Stimulated activated memory B cell treated with anti-CD40 and anti-IgM and Interleukin-4, amounts not matched to agents 10 μg/mL and 1 μg/mL and 100 μg/mL, for 72 hours (primary cell): ENCODE data around the gene ANKRD49.

Experiments
- ATAC-seq: fragments of 150-1000 bp; cut with Tn5 transposase; 2 replicates; pipeline ENCODE4 v1.10.0; 2021
- H3K27ac Mint-ChIP-seq: one replicate; pipeline ENCODE4 v1.8.0; 2022; ENCODE audit warnings: mild to moderate bottlenecking, mixed read lengths
- H3K27me3 Mint-ChIP-seq: one replicate; pipeline ENCODE4 v1.8.0; 2022; ENCODE audit warnings: mixed read lengths
- H3K36me3 Mint-ChIP-seq: one replicate; pipeline ENCODE4 v1.8.0; 2022; ENCODE audit warnings: mixed read lengths
- H3K4me1 Mint-ChIP-seq: one replicate; pipeline ENCODE4 v1.8.0; 2022; ENCODE audit warnings: mixed read lengths
- H3K4me3 Mint-ChIP-seq: one replicate; pipeline ENCODE4 v1.8.0; 2022; ENCODE audit warnings: mild to moderate bottlenecking, moderate library complexity, mixed read lengths
- H3K9me3 Mint-ChIP-seq: one replicate; pipeline ENCODE4 v1.8.0; 2022; ENCODE audit warnings: mixed read lengths

ANKRD49 gene, protein sequence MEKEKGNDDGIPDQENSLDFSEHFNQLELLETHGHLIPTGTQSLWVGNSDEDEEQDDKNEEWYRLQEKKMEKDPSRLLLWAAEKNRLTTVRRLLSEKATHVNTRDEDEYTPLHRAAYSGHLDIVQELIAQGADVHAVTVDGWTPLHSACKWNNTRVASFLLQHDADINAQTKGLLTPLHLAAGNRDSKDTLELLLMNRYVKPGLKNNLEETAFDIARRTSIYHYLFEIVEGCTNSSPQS

DNA sequence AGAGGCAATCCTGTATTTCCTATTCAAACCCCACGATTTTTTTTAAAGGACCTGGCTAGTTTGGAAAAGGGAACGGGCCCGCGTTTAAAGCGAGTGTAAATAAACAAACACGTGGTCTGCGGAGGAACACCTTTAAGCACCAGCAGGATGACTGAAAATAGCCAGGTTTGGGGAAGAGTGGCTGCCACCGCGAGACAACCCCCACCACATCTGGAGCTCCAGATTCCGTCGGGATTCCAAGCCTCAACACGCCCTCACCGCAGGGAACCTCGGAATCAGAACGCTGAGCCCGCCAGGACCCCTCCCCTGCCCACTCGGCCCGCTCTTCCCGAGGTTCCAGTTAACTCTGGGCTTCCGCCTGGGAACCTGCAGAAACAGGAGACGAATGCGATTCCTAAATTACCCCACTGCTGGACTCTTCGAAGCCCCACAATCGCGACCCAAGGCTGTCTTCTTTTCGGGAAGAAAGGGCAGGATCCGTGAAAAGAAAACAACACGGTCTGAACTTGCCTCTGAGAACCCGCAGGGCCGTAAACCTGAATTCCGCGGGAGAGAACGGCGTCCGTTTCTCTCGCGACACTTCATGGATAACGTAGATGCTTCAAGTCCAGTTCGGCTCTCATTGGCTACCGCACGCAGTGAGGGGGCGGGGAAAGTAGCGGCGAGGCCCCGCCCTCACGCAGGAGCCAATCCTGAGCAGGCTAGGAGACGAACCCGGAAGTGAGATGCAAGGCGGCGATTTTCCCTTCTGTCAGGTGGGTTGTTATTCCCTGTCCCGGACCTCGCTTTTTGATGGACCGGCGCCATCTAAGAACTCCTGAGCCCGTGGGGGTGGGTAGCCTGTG is at the start of gene ANKRD49, which contains the start of gene MRE11:
Gene ANKRD49, plus strand, starts transcription at position 704 of the 845 bp plus-strand sequence. CDS start 2,710 bp downstream, outside the sequence.
Gene MRE11, minus strand, starts transcription at position 564 of the 845 bp plus-strand sequence. CDS start 1,043 bp downstream, outside the sequence.
- no peaks in the 10 kb centered on the region for H3K27me3 Mint-ChIP-seq
- H3K4me1 Mint-ChIP-seq, result peaks cover 37% of the 10 kb centered on the region
- H3K9me3 Mint-ChIP-seq, result no peaks in the 10 kb centered on the region
- H3K4me3 Mint-ChIP-seq, result peak within 1 kb of the TSS; percentile 87
- H3K36me3 Mint-ChIP-seq, result peaks cover 27% of the 10 kb centered on the region
- peak within 1 kb of the TSS; percentile 95 for H3K27ac Mint-ChIP-seq
- ATAC-seq, result peak; percentile 100

DNA sequence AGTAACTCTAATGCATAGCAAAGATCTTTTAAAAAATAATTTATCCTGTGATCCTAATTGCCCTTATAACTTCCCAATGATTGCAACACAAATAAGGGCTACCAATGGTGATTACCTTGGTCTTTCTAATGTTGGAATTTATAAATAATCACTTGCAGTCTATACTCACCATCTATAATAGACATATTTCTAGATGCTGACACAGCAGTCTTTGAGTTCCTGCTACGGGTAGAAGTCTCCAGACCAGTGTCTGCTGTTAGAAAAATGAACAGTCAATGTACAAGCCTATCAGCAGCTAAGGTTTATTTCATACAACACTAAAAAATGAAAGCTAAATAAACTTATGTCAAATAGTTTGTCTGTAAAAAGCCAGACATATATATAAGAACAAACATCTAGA is 48.1 kb upstream of the ANKRD49 start:
- Mint-ChIP-seq H3K4me1 (no peaks in the 10 kb centered on the region), H3K27me3 (no peaks in the 10 kb centered on the region), H3K4me3 (no peak overlapping the region), H3K36me3 (peaks cover 60% of the 10 kb centered on the region), H3K27ac (no peak overlapping the region), H3K9me3 (no peaks in the 10 kb centered on the region)
- no peak for ATAC-seq

DNA sequence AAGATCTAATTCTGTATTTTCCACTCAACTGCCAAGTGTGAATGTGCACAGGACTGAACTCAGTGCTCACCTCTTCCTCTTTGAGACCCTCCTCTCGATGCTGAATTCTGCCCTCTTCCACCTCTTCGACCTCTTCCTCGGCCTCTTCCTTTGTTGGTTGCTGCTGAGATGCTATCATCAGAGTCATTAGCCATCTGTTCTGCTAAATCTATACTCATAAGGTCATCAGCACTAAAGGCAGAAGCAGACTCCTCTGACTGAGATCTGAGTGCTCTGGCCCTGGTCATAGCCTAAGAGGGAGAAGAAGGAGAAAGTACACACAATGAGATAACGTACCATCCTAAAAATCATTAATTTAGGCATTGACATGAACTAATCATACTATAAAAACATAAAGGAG is 46.6 kb upstream of the ANKRD49 start:
- Mint-ChIP-seq H3K36me3 (peaks cover 45% of the 10 kb centered on the region), H3K4me1 (no peaks in the 10 kb centered on the region), H3K27me3 (no peaks in the 10 kb centered on the region), H3K27ac (no peak overlapping the region), H3K4me3 (no peak overlapping the region), H3K9me3 (no peaks in the 10 kb centered on the region)
- ATAC-seq, result no peak

DNA sequence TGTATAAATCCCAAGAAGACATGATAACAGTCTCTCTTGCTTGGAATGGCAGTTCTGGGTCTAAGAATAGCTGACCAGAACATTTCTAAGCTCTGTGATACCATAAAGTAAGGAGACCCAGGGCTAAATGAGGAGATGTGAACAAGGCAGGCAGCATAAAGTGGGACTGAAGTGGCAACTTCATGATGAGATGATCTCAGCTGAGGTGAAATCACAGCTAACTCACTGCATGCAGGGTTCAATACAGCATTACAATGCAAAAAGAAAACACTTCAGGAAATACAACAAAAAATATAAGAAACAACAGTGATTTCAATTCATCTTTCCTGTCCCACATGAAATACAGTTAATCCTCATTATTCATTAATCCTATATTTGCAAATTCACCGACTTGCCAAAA is 44.8 kb upstream of the ANKRD49 start:
- Mint-ChIP-seq H3K9me3 (no peaks in the 10 kb centered on the region), H3K4me3 (no peak overlapping the region), H3K27me3 (no peaks in the 10 kb centered on the region), H3K27ac (no peak overlapping the region), H3K4me1 (no peaks in the 10 kb centered on the region), H3K36me3 (peaks cover 40% of the 10 kb centered on the region)
- no peak for ATAC-seq

DNA sequence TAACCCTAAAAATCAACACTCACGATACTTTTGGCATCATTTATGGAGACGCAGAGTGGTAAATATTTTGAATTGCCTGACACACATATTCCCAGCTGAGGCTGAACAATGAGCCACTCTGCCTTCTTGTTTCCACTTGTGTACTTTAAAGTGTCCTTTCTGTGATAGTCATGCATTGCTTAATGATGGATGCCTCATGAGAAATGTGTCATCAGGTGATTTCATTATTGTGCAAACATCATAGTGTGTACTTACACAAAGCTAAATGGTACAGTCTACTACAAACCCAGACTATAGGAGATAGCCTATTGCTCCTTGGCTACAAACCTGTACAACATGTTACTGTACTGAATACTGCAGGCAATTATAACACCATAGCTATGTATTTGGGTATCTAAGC is 44.3 kb upstream of the ANKRD49 start:
- H3K36me3 Mint-ChIP-seq, result peaks cover 38% of the 10 kb centered on the region
- no peak overlapping the region for H3K27ac Mint-ChIP-seq
- no peak overlapping the region for H3K4me3 Mint-ChIP-seq
- no peaks in the 10 kb centered on the region for H3K9me3 Mint-ChIP-seq
- H3K27me3 Mint-ChIP-seq, result no peaks in the 10 kb centered on the region
- ATAC-seq, result no peak
- no peaks in the 10 kb centered on the region for H3K4me1 Mint-ChIP-seq

DNA sequence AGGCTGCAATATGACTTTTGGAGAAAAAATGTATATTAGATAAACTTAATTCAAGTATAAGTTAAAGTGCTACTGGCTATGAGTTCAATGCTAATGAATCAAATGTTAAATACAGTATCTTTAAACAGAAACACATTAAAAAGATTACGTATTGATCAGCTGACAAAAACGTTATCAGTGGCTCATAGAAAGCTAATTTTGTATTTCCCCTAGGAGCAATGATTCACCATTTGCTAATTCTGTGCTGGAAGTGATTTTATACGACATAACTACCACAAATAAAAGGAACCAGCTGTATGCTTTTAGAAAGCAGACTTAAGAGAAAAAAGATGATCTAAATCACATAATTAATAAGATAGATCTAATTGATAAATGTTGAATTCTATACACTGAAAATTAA is 43.7 kb upstream of the ANKRD49 start:
- Mint-ChIP-seq H3K27me3 (no peaks in the 10 kb centered on the region), H3K9me3 (no peaks in the 10 kb centered on the region), H3K4me1 (no peaks in the 10 kb centered on the region), H3K36me3 (peaks cover 41% of the 10 kb centered on the region), H3K4me3 (no peak overlapping the region), H3K27ac (no peak overlapping the region)
- no peak for ATAC-seq

DNA sequence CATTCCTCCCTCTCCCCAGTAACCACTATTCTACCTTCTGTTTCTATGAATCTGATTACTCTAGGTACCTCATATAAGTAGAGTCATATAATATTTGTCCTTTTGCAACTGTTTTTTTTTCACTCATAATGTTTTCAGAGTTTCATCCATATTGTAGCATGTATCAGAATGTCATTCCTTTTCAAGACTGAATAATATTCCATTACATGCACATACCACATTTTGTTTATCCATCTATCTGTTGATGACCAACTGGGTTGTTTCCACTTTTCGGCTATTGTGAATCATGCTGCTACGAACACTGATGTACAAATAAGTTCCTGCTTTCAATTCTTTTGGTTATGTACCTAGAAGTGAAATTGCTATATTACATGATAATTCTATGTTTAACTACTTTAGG is 40.8 kb upstream of the ANKRD49 start:
- Mint-ChIP-seq H3K4me3 (no peak overlapping the region), H3K4me1 (no peaks in the 10 kb centered on the region), H3K9me3 (no peaks in the 10 kb centered on the region), H3K36me3 (peaks cover 45% of the 10 kb centered on the region), H3K27ac (no peak overlapping the region), H3K27me3 (no peaks in the 10 kb centered on the region)
- no peak for ATAC-seq

DNA sequence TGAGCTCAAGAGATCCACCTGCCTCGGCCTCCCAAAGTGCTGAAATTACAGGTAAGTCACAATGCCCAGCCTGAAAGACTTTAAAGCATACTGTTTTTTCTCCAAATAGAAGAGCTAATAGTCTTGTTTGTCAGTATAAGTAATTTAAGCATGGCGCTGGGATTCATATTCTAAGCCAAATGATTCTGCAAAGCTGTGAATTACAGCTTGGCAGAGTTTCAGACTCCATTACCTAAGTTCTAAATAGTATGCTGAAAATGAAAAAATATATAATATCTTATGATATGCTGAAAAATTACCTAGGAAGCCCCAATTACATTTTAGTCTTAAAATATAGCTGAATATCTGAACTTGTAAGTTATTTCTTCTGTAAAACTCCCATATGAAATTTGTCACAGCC is 39.5 kb upstream of the ANKRD49 start:
- Mint-ChIP-seq H3K9me3 (no peaks in the 10 kb centered on the region), H3K4me1 (no peaks in the 10 kb centered on the region), H3K4me3 (no peak overlapping the region), H3K36me3 (peaks cover 51% of the 10 kb centered on the region), H3K27me3 (no peaks in the 10 kb centered on the region), H3K27ac (no peak overlapping the region)
- ATAC-seq, result no peak

DNA sequence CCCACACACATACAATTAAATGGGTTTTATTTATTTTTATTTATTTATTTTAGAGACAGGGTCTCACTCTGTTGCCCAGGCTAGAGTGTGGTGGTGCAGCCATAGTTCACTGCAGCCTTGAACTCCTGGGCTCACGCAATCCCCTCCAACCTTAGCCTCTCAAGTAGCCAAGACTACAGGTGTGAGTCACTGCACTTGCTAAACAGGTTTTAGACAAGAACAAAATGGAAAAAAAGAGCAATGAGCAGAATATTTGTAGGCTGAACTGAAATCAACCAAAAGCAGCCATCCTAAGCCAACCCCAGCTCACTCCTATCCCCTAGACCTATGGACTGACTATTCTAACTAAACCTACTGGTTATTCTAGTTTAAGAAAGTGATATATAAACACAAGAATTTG is 37.9 kb upstream of the ANKRD49 start:
- no peaks in the 10 kb centered on the region for H3K9me3 Mint-ChIP-seq
- H3K27me3 Mint-ChIP-seq, result no peaks in the 10 kb centered on the region
- no peak overlapping the region for H3K27ac Mint-ChIP-seq
- ATAC-seq, result no peak
- no peaks in the 10 kb centered on the region for H3K4me1 Mint-ChIP-seq
- H3K36me3 Mint-ChIP-seq, result peaks cover 59% of the 10 kb centered on the region
- no peak overlapping the region for H3K4me3 Mint-ChIP-seq

DNA sequence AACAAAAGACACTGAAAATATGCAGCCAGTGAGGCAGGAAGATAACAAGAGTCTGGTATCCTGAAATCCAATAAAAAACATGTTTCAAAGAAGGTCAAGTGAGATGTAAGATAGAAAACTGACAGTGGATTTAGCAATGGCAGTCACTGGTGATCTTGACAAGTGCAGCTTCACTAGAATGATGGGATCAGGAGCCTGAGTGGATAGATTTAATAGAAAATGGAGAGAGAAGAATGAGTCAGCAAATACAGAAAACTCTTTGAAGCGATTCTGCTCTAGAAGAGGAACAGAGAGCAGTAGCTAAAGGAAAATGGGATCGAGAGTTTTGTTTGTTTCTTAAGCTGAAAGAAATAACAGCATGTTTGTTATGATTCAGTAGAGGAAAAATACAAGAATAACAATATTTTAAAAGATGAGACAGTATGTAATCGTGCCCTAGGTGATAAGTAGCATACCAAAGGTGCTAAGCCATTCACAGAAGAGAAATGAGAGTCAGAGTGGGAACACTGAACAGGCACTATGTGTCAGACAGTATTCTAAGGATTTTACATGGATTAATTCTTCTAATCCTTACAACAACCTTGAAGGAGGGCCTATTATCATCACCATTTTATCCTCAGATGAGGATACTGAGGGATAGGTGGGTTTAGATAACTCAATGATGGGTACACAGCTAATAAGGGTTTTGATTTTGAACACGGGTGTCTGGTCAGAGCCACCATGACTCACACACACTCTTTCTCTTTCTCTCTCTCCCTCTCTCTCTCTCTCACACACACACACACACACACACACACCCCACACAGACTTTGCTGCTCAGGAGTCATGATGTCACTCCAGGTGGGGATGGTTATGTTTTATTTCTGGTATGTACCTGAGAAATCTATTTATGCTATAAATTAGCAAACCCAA is 36.4 kb upstream of the ANKRD49 start:
- H3K27me3 Mint-ChIP-seq, result no peaks in the 10 kb centered on the region
- no peak overlapping the region for H3K4me3 Mint-ChIP-seq
- H3K9me3 Mint-ChIP-seq, result no peaks in the 10 kb centered on the region
- peak overlapping the region; percentile 9 for H3K27ac Mint-ChIP-seq
- H3K36me3 Mint-ChIP-seq, result peaks cover 74% of the 10 kb centered on the region
- no peaks in the 10 kb centered on the region for H3K4me1 Mint-ChIP-seq
- ATAC-seq, result no peak

DNA sequence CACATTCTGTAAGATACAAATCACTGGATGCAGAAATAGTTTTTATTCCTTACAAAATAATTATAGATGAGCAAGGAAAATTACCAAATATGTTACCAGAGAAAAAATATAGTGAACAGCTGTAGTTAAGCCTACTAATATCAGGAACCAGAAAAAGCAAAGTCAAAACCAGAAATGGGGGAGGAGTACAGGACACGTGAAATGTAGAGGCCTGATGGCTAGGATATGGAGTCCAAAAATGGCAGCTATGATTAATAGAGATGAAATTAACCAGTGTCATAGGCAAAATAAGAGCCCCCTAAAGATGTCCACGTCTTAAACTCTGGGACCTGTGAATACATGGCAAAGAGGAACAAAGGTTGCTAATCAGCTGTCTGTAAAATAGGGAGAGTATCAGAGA is 34.2 kb upstream of the ANKRD49 start:
- ATAC-seq, result no peak
- H3K4me1 Mint-ChIP-seq, result no peaks in the 10 kb centered on the region
- peaks cover 79% of the 10 kb centered on the region for H3K36me3 Mint-ChIP-seq
- no peak overlapping the region for H3K27ac Mint-ChIP-seq
- no peaks in the 10 kb centered on the region for H3K27me3 Mint-ChIP-seq
- H3K9me3 Mint-ChIP-seq, result no peaks in the 10 kb centered on the region
- no peak overlapping the region for H3K4me3 Mint-ChIP-seq

DNA sequence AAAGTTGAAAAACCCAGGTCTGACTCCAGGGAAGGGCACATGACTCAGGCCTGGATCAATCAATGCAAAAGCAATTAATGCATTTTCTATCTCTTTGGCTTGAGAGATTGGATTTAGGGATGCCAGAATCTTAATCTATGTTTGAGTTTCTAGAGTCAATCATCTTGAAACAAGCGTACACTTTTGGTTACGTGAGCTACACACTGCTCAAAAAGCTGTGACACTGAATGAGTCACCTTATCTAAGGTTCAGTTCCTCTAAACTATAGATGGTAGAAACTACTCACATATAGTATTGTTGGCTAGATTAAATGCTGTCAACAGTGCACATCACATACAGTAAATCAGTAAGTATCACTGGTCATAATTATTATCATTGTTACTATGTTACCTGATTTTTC is 24.4 kb upstream of the ANKRD49 start:
- Mint-ChIP-seq H3K9me3 (no peaks in the 10 kb centered on the region), H3K27ac (peak overlapping the region; percentile 51), H3K36me3 (peaks cover 77% of the 10 kb centered on the region), H3K4me1 (peaks cover 25% of the 10 kb centered on the region), H3K27me3 (no peaks in the 10 kb centered on the region), H3K4me3 (no peak overlapping the region)
- peak; percentile 90 for ATAC-seq

DNA sequence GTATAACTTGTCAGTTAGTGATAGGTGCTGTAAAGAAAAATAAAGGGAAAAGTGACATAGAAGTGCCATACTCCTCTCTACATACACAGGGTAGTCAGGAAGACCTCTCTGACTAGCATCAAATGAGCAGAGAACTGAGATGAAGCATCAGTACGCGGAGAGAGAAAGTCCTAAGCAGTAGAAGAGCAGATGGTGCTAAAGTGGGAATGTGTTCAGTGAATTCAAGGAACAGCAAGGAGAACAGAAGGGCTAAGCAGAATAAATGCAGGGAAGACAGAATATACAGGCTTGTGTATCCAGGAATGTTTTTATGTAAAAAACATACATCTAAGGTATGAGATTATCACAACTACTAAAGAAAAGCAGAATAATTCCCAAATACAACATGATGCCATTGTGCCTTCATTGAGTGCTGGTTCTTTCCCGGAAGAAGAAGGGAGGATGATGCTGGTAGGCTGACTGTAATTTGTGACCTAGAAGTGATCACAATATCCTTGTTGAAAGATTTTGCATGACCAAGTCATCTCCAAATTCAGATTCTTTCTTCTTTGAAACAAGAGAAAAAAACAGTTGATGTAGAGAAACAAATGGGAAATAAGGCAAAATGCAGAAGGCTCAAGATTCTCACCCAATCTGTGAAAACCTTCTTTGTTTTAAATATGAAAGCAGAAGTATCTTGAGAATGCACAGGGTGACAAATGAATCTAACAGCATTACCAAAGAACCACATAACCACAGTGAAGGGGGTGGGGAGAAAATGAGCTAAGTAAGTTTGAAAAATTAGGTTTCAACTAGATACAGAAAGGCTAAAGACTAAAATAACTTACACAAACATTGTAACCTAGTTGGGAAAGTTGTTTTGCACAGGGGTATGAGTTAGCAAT is 20.6 kb upstream of the ANKRD49 start:
- H3K27me3 Mint-ChIP-seq, result no peaks in the 10 kb centered on the region
- peak; percentile 79 for ATAC-seq
- H3K4me1 Mint-ChIP-seq, result peaks cover 31% of the 10 kb centered on the region
- no peak overlapping the region for H3K4me3 Mint-ChIP-seq
- H3K36me3 Mint-ChIP-seq, result peaks cover 63% of the 10 kb centered on the region
- peak overlapping the region; percentile 42 for H3K27ac Mint-ChIP-seq
- no peaks in the 10 kb centered on the region for H3K9me3 Mint-ChIP-seq

DNA sequence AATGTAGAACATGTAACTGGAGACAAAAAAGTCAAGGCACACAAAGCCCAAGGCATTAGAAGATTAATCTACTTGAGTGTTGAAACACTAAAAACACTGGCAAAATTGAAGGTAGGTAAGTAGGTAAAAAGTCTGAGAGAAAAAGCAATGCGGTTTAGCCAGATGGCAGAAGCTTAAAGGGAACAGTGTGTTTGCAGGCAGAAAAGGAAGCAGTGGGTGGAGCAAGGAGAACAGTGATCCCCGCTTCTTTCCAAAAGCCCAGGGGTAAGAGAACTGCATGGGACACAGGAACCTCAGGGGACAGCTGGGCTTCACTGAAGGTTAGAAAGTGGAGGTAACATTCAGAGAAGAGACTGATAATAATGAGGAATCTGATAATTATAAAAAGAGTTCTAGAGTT is 16.2 kb upstream of the ANKRD49 start:
- Mint-ChIP-seq H3K27ac (no peak overlapping the region), H3K4me1 (peaks cover 20% of the 10 kb centered on the region), H3K36me3 (peaks cover 66% of the 10 kb centered on the region), H3K4me3 (no peak overlapping the region), H3K27me3 (no peaks in the 10 kb centered on the region), H3K9me3 (no peaks in the 10 kb centered on the region)
- no peak for ATAC-seq
